ENCODE data around the gene CNTN3. TPM values are rescaled to one million over a fixed set of nuclear protein-coding genes. Genes with fewer than 3 reads are reported as not detected.

CNTN3 gene
- 1.3 and 1.7 TPM in 2 replicates for total RNA-seq (2014; rRNA removed; shearing (Covaris generic))

DNA sequence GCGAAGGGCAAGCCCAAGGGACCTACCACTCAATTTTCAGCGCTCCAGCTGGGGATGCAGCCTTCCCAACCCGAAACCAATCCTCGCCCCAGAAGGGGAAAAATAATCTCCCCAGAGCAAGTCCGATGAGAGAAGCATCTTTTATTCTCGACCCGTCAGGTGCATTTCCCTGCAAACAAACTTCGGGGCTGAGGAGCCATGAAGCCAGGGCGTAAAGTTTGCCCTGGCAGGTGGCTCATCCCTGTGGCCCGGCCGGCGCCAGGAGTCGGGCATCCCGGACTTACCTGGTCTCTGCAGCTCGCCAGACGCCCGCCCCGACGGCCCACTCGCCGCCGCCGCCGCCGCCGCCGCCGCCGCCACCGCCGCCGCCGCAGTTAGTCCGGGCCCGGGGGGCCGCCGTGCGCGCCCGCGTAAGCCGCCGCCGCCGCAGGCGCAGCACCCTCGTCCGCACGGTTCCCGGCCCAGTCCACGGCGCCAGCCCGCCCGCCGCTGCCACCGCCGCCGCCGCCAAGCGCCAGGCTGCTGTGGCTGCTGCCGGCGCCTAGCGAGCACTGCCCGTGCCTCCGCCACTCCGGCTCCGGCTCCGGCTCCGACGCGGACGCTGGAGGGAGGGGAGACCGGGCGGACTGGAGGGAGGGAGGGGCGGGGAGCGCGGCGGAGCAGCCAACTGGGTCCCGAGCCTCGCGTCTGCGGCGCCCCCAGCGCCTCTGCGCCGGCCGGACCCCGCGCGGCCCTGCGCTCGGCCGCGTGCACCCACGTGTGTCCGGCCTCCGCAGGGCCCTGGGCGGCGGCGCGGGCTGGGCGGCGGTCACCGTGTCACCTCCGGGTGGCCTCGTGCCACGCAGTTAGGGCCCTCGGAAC lies at the start of gene CNTN3:
Gene CNTN3, minus strand, starts transcription at position 553 of the 861 bp plus-strand sequence. CDS start 93,547 bp downstream, outside the sequence.

All from A375 (cell line).